DOHH2 (cell line): Measurements from ENCODE around the gene NEK2.

Experiments
- H3F3A ChIP-seq: fragments of 200-600 bp; sonication (generic), shearing (Covaris generic); 2 replicates; pipeline ENCODE4 v1.6.0; 2016; ENCODE audit warnings: antibody characterized with exemption, mild to moderate bottlenecking; ENCODE audit not compliant: control insufficient read depth, insufficient read depth
- H3K27ac ChIP-seq: fragments of 200-600 bp; sonication (generic); 2 replicates; pipeline ENCODE4 v1.5.1; 2014; ENCODE audit warnings: low read depth, mild to moderate bottlenecking, low read length, moderate library complexity
- H3K27me3 ChIP-seq: fragments of 200-600 bp; sonication (generic); 2 replicates; pipeline ENCODE4 v1.6.1; 2014; ENCODE audit warnings: mild to moderate bottlenecking, low read length, mixed read lengths; ENCODE audit not compliant: control insufficient read depth
- H3K36me3 ChIP-seq: fragments of 200-600 bp; sonication (generic); 2 replicates; pipeline ENCODE4 v1.6.1; 2014; ENCODE audit warnings: mild to moderate bottlenecking, low read length, moderate library complexity, mixed read lengths; ENCODE audit not compliant: control insufficient read depth
- H3K4me1 ChIP-seq: fragments of 200-600 bp; sonication (generic); 2 replicates; pipeline ENCODE4 v1.6.1; 2014; ENCODE audit warnings: mild to moderate bottlenecking, low read length, mixed read lengths; ENCODE audit not compliant: control insufficient read depth
- H3K4me2 ChIP-seq: fragments of 200-600 bp; sonication (generic); 2 replicates; pipeline ENCODE4 v1.6.0; 2014; ENCODE audit warnings: mild to moderate bottlenecking, low read length, moderate library complexity
- H3K4me3 ChIP-seq: fragments of 200-600 bp; sonication (generic); 2 replicates; pipeline ENCODE4 v1.5.1; 2014; ENCODE audit warnings: mild to moderate bottlenecking, low read length, mixed read lengths
- H3K79me2 ChIP-seq: fragments of 200-600 bp; sonication (generic); 2 replicates; pipeline ENCODE4 v1.6.1; 2014; ENCODE audit warnings: mild to moderate bottlenecking, low read length, mixed read lengths; ENCODE audit not compliant: control insufficient read depth
- H3K9me2 ChIP-seq: fragments of 200-600 bp; sonication (generic); replicated peaks from 2 replicates; pipeline ENCODE4 v1.6.1; 2014; ENCODE audit warnings: mild to moderate bottlenecking, low read length, mixed read lengths; ENCODE audit not compliant: control insufficient read depth
- H3K9me3 ChIP-seq: fragments of 200-600 bp; sonication (generic); 2 replicates; pipeline ENCODE4 v1.6.1; 2014; ENCODE audit warnings: antibody characterized with exemption, low read length, mixed read lengths; ENCODE audit not compliant: control insufficient read depth, insufficient read depth
- H4K20me1 ChIP-seq: fragments of 200-600 bp; sonication (generic); 2 replicates; pipeline ENCODE4 v1.6.0; 2014; ENCODE audit warnings: low read depth, mild to moderate bottlenecking, antibody characterized with exemption, low read length, moderate library complexity; ENCODE audit not compliant: control insufficient read depth, insufficient read depth
- EZH2phosphoT487 ChIP-seq: fragments of 200-600 bp; sonication (generic); IDR thresholded peaks from 2 replicates; pipeline ENCODE4 v1.6.1; 2017; ENCODE audit warnings: borderline replicate concordance, mild to moderate bottlenecking, antibody characterized with exemption, low read length, moderate library complexity, mixed read lengths
- TF ChIP-seq, protein P1 (sequence below): fragments of 200-600 bp; sonication (generic); IDR thresholded peaks from one replicate; pipeline ENCODE4 v1.5.1; 2014; ENCODE audit warnings: antibody characterized with exemption, mild to moderate bottlenecking, low read depth, low read length; ENCODE audit not compliant: poor library complexity, severe bottlenecking

Gene NEK2

DNA sequence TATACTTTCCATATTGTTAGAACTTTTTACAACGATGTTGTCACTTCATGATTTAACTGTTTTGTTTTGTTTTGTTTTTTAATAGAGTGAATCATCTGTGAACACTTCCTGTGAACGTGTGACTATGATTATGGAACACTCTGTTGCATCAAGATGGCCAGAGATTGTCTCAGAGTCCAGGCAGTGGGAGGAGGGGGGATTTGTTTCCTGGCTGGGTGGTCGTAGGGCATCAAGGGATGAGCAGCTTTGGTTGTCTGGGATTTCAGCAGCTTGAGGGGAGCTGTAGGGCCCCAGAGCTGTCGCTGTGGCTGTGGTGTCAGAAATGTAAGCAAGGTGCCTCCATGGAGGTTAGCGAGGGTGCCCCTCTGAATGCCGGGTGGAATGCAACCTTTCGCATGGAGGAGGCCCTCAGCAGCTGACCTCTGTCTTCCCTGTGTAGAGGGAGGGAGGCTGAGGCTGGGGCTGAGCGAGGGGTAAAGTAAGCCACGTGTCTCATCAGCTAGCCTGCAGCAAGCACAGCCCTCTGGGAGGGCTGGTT is 21.4 kb downstream of the NEK2 start:
- no peak overlapping the region for H3K4me3 ChIP-seq
- H3F3A ChIP-seq, result 0 out of 2 replicates have a peak, but pooled peaks cover 2% of the 10 kb centered on the region

DNA sequence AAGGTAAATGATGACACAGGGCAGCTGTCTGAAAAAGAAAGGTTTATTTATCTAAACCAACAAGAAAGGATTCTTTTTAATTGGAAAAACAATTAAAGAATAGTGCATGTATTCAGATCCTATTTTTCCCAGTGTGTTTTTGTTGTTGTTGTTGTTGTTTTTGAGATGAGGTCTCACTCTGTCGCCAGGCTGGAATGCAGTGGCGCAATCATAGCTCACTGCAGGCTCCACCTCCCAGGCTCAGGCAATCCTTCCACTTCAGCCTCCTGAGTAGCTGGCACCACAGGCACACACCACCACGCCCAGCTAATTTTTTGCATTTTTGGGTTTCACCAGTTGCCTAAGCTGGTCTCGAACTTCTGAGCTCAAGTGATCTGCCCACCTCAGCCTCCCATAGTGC is 22.1 kb downstream of the NEK2 start:
- H3F3A ChIP-seq, result no peaks in the 10 kb centered on the region
- H3K4me2 ChIP-seq, result no peak overlapping the region
- H4K20me1 ChIP-seq, result no peaks in the 10 kb centered on the region
- H3K27ac ChIP-seq, result no peak overlapping the region
- no peak overlapping the region for H3K4me3 ChIP-seq
- TF ChIP-seq, protein P1, sequence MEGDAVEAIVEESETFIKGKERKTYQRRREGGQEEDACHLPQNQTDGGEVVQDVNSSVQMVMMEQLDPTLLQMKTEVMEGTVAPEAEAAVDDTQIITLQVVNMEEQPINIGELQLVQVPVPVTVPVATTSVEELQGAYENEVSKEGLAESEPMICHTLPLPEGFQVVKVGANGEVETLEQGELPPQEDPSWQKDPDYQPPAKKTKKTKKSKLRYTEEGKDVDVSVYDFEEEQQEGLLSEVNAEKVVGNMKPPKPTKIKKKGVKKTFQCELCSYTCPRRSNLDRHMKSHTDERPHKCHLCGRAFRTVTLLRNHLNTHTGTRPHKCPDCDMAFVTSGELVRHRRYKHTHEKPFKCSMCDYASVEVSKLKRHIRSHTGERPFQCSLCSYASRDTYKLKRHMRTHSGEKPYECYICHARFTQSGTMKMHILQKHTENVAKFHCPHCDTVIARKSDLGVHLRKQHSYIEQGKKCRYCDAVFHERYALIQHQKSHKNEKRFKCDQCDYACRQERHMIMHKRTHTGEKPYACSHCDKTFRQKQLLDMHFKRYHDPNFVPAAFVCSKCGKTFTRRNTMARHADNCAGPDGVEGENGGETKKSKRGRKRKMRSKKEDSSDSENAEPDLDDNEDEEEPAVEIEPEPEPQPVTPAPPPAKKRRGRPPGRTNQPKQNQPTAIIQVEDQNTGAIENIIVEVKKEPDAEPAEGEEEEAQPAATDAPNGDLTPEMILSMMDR, result no peak
- TF ChIP-seq EZH2phosphoT487, result no peak
- H3K9me3 ChIP-seq, result no peaks in the 10 kb centered on the region
- no peaks in the 10 kb centered on the region for H3K27me3 ChIP-seq
- no peaks in the 10 kb centered on the region for H3K36me3 ChIP-seq
- H3K4me1 ChIP-seq, result 0 out of 2 replicates have a peak, but pooled peaks cover 3% of the 10 kb centered on the region
- H3K9me2 ChIP-seq, result no peaks in the 10 kb centered on the region
- H3K79me2 ChIP-seq, result no peaks in the 10 kb centered on the region

More for the DNA sequence above, 21.4 kb downstream of the NEK2 start:
- Histone ChIP-seq H3K9me2 (no peaks in the 10 kb centered on the region), H3K27me3 (no peaks in the 10 kb centered on the region), H4K20me1 (no peaks in the 10 kb centered on the region), H3K4me1 (0 out of 2 replicates have a peak, but pooled peaks cover 3% of the 10 kb centered on the region), H3K27ac (no peak overlapping the region), H3K36me3 (no peaks in the 10 kb centered on the region), H3K4me2 (no peak overlapping the region), H3K9me3 (no peaks in the 10 kb centered on the region), H3K79me2 (no peaks in the 10 kb centered on the region)
- TF ChIP-seq, protein P1, result no peak
- no peak for TF ChIP-seq EZH2phosphoT487

DNA sequence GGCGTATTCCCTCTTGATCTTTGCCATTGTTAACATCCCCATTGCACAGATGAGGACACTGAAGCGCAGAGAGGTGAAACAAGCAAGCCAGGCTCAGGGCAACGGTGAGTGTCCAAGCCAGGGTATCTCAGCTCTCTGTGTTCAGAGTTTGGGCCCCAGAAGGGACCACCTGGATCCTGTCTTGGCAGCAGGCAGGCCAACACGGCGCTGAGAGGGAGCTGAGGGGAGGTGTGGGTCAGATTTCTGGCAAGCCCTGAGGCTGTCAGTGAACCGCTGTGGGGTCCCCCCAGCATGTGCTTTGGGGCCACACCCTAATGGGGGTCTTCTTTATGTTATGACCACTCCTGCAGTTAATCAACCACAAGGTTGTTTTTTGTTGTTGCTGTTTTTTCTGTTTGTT is 23.1 kb downstream of the NEK2 start:
- H3K27me3 ChIP-seq, result peaks cover 3% of the 10 kb centered on the region; the same call in 1 of the 2 replicates
- no peaks in the 10 kb centered on the region for H3K79me2 ChIP-seq
- no peaks in the 10 kb centered on the region for H4K20me1 ChIP-seq
- no peaks in the 10 kb centered on the region for H3K9me3 ChIP-seq
- TF ChIP-seq EZH2phosphoT487, result no peak
- TF ChIP-seq, protein P1, result no peak
- no peaks in the 10 kb centered on the region for H3K9me2 ChIP-seq
- H3K36me3 ChIP-seq, result no peaks in the 10 kb centered on the region
- H3K4me1 ChIP-seq, result 0 out of 2 replicates have a peak, but pooled peaks cover 3% of the 10 kb centered on the region
- H3K4me3 ChIP-seq, result no peak overlapping the region
- no peak overlapping the region for H3K27ac ChIP-seq
- no peaks in the 10 kb centered on the region for H3F3A ChIP-seq
- H3K4me2 ChIP-seq, result no peak overlapping the region
